ENCODE measurements around the gene FPGS.

DNA sequence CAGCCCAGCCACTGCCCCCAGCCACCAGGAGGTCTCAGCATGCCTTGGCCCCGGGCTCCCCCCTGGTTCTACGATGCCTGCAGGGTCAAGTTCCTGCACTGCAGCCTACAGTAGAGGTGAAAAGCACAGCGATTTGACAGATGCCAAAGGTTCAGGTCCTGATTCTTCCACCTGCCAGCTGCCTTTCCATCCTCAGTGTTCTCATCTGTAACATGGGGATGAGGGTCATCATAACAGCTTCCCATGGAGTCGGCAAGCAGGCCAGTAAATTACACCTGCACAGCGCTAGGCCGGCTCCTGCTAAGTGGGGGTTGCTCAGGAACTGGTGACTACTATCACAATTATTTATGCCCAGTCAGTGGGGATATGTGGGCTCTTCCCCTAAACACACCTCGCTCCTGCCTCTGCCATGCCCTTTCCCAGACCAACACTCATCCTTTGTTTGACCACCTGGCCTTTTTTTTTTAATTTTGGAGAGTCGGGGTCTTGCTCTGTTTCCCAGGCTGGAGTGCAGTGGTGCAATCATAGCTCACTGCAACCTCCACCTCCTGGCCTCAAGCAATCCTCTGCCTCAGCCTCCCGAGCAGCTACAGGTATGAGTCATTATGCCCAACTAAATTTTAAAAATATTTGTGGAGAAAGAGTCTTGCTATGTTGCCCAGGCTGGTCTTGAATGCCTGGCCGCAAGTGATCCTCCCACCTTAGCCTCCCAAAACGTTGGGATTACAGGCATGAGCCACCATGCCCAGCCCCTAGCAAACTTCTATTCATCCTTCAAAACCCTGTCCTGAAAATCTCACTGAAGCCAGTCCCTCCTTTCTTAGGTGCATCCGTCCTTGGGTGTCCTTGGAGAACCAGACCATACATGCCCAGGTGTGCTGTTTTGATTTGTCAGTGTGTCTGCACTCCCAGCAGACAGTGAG is 45.4 kb downstream of the FPGS start:
- TF ChIP-seq, protein P1, sequence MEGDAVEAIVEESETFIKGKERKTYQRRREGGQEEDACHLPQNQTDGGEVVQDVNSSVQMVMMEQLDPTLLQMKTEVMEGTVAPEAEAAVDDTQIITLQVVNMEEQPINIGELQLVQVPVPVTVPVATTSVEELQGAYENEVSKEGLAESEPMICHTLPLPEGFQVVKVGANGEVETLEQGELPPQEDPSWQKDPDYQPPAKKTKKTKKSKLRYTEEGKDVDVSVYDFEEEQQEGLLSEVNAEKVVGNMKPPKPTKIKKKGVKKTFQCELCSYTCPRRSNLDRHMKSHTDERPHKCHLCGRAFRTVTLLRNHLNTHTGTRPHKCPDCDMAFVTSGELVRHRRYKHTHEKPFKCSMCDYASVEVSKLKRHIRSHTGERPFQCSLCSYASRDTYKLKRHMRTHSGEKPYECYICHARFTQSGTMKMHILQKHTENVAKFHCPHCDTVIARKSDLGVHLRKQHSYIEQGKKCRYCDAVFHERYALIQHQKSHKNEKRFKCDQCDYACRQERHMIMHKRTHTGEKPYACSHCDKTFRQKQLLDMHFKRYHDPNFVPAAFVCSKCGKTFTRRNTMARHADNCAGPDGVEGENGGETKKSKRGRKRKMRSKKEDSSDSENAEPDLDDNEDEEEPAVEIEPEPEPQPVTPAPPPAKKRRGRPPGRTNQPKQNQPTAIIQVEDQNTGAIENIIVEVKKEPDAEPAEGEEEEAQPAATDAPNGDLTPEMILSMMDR (IDR thresholded peaks at IDR 0.05): no peak
- no peak for TF ChIP-seq POLR2A (IDR thresholded peaks at IDR 0.05)
